Activated gamma-delta T cell treated with Interleukin-2 at 50 U/mL for 16 hours (primary cell): ENCODE measurements around the gene PHYKPL.

Experiments used
- DNase-seq: peaks from one replicate; pipeline ENCODE4 v3.0.0-alpha.2; 2020

The PHYKPL gene

DNA sequence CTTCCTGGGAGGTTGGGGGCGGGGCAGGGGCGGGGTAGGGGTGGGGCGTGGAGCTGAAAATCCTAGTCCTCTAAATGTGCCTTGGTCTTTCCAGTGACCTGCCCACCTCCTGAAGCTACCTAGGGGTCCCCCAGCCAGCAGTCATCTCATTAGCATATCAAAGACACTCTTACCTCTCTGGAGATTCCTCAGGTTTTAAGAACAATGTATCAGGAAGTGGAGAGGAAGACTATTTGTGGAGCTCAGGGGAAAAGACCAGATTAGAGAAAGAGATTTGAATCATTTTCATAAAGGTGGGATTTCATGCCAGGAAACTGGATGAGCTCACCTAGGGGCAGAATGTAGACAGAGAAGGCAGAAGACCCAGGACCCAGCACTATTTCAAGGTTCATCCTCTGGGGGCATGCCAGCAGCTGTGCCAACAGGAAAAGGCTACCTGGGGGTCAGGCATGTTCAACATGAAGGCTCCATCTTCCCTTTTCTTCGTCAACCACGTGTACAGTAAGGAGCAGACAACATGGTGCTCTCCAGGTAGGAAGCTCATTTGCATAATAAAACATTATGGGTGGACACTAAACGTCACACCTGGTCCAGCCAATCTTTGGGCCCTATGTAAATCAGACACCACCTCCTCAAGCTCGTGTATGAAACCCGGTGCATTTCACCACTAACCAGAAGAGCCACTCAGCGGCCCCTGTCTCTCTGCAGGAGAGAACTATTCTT, 52.3 kb downstream of the PHYKPL start:
- DNase-seq = no peak

DNA sequence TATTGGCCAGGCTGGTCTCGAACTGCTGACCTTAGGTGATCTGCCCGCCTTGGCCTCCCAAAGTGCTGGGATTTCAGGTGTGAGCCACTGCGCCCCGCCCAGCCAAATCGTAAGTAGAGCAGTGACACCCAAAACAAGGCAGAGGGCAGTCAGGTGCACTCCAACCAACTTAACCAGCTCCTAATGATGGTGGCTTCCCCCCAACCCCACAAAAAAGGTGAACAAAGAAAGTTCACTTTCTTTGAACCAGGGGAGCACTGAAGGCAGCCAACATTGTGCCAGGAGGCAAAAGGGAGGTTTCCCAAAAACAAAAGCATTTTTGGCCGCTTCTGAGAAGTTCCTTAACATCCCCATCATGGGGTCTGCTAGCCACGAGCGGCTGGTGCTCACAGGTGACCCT, 55.0 kb downstream of the PHYKPL start:
- no peak for DNase-seq

DNA sequence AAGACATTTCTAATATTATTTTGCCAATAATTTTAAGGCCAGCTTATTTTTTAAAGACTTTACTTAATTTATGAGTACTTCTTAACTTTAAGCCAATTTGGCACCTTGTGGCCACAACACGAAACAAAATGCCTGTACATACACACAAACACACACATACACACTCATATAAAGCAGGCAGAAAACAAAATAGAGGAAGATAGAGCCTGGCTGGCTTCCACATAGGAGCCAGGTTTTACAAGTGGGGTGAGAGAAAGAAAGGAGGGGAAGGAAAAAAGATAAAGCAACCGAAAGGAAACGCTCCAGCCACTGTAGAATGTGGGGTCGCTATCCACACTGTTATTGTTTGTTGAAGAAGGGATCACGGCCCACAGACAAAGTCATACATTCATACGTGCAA, 55.8 kb downstream of the PHYKPL start:
- no peak for DNase-seq

GRCh38 chr5:178174456-178174855, 58.1 kb downstream of the PHYKPL start:
- DNase-seq = no peak

GRCh38 chr5:178170455-178170854, 62.1 kb downstream of the PHYKPL start:
- no peak for DNase-seq

- DNase-seq = no peak
These were observed 67.0 kb downstream of the PHYKPL start for GRCh38 chr5:178165581-178165980.

GRCh38 chr5:178163772-178164735, 68.5 kb downstream of the PHYKPL start:
- DNase-seq = peak; percentile 92

GRCh38 chr5:178162481-178162880, 70.1 kb downstream of the PHYKPL start:
- no peak for DNase-seq

DNA sequence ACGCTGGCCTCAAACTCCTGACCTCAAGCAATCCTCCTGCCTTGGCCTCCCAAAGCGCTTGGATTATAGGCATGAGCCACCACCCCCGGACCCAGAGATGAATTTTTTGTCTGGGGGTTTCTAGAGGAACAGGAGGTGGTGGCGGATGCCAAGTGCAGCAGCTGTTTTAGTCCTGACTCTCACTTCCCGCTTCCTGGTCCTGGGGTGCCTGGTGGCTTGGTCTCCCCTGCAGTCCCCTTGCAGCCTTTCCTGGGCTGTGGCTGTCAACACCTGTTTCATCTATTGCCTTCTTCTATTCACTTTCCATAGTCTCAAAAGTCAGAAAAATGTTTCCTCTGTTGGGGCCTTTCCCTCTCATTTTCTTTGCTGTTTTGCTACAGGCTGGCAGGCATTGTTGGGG, 72.4 kb downstream of the PHYKPL start:
- no peak for DNase-seq
